GM04504 (cell line): ENCODE results near the gene ETF1.

ENCODE experiments used
- DNase-seq: peaks from one replicate; pipeline ENCODE4 v3.0.0-alpha.2; 2012; ENCODE audit warnings: low read depth

The ETF1 gene

DNA sequence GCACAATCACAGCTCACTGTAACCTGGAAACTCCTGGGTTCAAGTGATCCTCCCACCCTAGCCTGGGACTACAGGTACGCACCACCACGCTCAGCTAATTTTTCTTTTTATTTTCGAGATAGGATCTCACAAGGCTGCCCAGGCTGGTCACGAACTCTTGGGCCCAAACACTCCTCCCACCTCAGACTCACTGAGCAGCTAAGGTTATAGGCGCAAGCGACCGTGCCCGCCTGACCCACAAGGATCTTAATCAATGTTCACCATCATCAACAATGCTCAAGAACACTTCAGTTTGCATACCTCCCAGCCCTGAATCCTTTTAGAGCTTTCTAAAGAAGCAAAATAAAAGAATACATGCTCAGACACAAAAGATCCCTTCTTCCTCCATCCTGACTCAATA is 13.2 kb downstream of the ETF1 start:
- DNase-seq, result no peak

DNA sequence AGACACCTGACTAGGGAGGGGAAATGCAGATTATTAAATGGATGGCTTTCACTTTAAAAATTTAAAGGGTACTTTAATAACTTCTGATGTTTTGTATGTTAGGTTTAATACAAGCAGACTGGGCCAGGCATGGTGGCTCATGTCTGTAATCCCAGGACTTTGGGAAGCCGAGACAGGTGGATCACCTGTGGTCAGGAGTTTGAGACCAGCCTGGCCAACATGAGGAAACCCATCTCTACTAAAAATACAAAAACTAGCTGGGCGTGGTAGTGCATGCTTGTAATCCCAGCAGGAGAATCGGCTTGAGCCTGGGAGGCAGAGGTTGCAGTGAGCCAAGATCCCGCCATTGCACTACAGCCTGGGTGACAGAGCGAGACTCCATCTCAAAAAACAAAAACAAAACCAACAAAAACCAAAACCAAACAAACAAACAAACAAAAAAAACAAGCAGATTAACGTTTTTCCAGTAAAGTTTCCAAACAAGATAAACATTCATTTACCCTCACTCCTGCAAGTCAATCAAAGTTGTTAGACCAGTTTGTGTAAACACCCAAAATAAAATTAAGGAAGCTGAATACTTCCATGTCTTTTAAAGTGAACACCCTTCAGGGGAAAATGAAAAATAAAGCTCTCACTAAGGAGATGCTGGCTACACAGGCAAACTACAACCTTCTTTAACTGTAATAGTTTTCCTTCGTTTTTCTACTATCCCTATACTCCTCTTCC is 14.1 kb downstream of the ETF1 start:
- DNase-seq, result no peak

DNA sequence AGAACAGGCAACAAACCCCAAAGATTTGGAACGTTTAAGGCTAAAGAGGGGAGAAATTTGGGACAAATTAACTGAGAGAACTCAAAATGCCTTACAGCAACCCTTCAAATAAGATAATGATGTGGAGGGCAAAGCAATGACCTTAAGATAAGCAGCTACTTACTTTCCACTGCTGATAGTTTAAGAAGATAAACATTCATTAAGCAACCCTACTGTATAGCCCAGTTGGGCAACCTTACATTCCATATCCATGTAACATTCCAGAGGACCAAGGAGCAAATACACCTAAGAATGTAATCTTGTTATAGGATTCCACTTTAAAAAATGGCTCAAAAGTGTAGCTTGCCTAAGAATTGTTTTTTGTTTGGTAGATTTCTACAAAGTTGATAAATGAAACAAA is 14.8 kb downstream of the ETF1 start:
- DNase-seq, result no peak

DNA sequence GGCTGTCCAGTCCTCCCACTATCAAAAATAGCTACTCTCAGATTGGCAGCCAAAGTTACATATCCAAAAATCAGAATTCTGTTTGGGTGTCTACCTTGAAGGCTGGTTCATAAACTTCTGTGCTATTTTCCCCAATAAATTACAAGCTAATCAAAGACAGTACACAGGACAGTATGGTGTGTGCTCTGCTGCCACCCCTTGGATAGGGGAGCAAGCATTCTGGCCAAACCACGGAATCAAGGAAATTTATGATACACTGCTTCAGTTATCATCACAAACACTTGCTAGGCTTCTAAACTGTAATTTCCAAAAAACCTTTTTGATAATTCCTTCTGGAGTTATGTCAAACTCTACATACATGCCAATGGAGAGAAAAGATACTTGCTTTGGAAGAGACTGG is 15.9 kb downstream of the ETF1 start:
- DNase-seq, result no peak

DNA sequence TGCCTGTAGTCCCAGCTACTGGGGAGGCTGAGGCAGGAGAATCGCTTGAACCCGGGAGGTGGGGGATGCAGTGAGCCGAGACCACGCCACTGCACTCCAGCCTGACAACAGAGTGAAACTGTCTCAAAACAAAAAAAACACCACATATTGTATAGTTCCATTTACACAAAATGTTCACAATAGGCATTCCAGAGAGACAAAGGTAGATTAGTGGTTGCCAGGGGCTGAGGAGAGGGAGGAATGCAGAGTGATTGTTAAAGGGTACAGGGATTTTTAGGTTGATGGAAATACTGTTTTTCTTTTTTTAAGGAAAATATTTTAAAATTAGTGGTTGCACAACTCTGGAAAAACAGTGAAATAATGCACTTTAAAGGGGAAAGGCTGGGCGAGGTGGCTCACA is 19.6 kb downstream of the ETF1 start:
- DNase-seq, result no peak

DNA sequence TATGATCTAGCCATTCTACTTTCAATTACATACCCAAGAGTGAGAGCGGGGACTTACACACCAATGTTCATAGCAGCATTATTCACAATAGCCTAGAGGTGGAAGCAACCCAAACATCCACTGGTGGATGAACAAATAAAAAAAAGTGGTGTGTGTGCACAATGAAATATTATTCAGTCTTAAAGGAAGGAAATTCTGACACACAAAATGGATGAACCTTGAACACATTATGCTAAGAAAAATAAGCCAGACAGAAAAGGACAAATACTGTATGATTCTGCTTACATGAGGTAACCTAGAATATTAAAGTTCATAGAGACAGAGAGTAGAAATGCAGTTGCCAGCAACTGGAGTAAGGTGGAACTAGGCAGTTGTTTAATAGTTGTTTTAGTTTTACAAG is 22.1 kb downstream of the ETF1 start:
- DNase-seq, result no peak

DNA sequence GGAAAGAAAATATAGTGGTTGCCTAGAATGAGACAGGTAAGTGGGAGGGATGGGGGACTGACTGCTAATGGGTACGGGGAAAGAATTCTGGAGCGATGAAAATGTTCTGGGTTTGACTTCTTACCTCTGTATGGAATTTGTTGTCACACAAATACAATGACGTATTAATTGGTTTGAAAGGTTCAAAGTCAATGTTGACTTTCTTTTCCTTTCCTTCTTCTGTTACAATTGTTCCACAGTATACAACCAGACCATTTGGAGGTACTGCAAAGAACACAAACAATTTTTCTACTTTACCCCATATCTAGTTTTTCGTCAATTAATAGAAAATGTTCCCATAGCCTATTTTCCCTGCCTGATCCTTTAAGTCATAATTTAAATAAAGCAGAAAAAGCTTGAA is 25.6 kb downstream of the ETF1 start:
- no peak for DNase-seq

DNA sequence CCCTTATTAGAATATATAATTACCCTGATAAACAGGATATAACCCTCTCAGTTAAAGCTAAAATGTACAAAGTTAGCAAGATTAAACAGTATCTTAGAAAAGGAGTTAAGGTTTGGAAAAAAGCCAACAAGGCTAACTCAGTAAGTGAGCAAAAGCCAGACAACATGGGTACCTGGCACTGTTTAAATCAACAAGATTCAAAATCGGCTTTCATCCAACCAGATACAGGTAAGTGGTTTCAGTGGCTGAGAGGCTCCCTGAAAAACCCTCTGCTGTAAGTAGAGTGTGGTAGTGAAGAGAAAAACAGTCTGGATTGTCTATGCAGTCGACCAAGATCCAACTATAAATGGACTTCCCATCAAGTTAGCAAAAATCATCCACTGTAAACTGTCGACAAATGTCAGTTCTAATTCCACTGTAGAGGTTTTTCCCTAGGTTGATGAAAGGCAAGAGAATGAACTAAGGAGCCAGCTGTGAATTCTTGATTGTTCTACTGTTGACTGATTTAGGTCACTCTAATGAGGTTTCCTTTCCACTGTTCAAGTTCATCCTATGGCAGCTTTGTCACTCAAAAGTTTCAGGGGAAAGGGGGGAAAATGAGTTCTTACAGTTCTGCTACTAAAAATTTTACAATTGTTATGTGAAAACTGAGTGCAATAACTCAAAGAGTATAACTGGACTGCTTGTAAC is 27.3 kb downstream of the ETF1 start:
- DNase-seq, result no peak

DNA sequence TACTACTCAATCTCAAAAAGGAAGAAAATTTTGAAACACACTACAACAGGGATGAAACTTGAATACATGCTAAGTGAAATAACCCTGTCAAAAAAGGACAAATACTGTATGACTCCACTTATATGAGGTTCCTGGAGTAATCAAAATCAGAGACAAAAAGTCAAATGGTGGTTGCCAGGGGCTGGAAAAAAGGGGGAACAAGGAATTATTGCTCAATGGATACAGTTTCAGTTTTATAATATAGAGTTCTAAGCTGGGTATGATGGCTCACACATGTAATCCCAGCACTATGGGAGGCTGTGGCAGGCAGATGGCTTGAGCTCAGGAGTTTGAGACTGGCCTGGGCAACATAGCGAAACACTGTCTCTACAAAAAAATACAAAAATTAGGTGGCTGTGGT is 29.0 kb downstream of the ETF1 start:
- DNase-seq, result no peak

DNA sequence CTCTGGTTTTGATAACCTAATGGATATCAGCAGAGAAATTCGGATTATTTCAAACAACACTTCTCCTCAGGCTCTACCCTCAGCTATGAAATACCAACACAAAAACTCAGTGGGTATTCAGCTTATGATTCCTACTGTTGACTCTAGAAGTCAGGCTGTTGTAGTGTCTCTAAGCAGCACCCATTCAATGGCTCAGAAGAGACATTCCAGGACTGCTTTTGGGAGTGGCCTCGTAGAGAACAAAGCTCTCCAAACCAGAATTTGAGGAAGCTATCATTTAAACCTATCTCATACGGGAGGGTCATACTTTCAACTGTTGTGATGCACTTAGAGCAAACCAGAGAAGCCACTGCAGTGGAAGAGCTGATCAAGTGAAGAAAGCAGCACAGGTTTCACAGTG is 34.1 kb downstream of the ETF1 start:
- no peak for DNase-seq

DNA sequence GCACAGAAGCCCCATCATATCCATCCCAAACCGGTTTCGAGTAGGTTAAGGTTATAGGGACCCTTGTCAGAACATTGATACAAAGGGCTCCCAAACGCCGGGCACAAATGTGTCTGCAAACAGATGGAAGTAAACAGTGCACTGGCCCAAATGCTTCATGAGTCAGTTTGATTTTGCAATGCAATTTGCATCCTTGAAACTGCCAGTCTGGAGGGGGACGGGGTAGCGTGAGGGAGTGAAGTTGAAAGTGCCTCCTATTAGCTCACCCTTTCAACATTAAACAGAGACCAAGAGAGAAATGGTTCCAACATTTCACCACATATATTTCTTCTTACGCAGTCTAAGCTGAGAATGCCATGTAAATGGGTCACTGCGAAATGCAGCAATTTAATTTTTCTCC is 35.6 kb downstream of the ETF1 start:
- peak; percentile 89 for DNase-seq

DNA sequence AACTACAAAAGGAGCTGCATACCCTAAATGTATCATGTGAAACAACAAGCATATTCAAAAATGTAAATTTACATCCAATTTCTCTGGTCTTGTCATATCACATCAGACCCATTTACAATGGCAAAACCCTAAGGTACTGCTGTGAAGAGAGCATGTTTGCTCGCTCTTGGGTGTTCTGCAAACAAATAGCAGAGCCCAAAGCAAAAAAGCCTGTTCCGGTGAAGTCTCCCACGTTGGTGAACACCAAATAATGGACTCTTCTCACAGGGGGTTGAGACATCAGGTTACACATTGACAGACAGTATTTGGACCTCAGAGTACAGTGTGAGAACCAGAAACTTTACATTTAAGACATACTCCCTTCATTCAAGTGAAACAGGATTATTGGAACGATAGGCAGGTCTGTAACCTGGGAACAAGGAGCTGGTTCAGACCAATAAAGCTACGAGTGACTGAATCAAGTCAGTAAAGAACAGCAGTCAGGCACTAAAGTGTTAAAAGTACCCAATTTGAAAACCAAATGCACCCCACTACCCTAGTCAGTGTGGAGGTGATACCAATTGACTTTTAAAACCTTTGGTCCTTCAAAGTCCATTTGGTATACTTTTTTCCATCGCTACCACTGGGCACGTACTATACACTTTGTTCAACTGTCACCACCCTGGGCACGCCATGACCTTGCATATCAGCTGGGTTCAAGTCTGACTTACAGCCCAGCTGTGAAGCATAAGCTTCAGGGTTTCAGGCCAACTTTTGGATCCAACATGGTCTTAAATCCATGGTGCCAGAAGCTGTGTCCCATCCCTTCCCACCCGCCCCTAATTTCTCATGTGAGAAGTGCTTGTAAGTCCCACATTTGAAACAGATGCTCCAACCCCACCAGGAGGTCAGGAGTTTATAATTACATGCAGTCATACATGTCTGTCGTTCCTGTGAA is 36.4 kb downstream of the ETF1 start:
- DNase-seq, result no peak

DNA sequence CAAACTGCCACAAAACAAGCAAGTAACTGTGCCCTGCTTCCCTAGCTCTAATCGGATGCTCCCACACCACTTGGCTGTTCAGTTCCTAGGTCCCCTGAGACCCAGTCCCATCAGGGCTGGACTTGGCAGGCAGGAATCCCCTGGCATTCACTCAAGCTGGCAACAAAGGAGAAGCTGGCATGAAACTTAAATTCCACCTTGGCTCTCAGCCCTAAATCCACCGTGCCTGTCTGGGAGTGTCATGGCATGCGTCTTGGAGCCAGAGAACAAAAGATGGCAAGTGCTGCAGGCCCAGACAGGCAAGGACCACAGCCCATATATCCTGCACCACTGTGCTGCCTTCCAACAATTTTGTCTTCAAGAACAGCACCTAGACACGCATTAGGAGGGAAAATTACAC is 38.2 kb downstream of the ETF1 start:
- no peak for DNase-seq

DNA sequence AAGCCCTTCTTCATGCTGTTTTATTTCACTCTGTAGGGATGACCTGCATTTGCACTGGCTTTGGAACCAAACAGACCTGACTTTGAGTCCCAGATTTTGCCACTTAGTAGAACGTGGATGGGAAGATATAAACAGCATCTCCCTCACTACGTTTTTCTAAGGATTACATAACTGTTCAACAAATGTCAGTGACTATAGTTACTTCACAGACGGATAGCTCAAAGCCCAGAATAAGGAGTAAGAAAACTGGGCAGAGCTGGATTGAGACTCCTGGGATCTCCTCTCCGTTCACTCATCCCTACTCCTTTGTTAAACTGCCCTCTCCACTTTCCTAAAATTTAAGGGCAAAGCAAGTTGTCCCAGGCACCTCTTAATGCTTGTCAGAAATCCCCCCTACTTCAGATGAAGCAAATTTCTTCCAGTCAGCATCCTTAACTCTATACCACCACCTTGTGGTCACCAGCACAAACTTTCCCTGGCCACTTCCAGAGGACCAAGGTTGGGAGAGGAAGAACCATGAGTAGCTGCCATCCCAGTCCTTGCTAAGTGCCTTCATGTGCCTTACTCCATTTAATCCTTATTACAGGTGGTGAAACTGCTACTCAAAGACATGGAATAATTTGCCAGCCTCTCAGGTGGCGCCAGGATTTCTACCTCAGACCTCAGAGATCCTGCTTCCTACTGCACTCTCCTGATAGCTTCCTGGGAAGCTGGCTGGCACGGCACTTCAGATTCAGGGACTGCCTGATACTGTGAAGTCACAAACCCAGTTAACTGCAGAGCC is 39.4 kb downstream of the ETF1 start:
- no peak for DNase-seq

DNA sequence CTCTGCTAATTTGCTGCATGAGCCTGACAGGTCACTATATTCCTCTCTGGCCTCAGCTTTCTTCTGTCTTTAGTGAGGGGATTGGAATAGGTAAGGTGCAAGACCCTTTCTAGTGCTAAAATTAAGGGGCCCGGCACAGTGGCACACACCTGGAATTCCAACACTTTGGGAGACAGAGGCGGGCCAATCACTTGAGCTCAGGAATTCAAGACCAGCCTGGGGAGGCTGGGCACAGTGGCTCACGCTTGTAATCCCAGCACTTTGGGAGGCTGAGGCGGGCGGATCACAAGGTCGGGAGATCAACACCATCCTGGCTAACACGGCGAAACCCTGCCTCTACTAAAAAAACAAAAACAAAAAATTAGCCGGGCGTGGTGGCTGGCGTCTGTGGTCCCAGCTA is 40.5 kb downstream of the ETF1 start:
- DNase-seq, result no peak

DNA sequence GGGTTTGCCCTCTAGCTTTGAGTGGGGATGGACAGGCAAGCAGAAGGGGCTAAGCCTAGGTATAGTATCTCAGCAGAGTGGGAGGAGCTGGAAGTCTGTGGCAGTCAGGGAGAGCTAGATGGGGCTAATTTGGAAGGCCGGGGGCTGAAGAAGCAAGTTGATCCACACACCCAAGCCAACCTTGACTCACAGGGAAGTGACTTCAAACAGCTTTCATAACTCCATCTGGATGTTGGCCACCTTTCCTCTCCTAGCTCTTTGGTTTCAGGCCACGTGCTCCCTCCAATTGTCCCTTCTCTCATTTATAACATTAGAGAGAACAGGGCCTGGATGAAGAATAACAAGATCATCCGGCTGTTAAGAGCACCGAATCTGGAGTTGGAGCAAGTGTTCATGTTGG is 40.9 kb downstream of the ETF1 start:
- DNase-seq, result no peak

DNA sequence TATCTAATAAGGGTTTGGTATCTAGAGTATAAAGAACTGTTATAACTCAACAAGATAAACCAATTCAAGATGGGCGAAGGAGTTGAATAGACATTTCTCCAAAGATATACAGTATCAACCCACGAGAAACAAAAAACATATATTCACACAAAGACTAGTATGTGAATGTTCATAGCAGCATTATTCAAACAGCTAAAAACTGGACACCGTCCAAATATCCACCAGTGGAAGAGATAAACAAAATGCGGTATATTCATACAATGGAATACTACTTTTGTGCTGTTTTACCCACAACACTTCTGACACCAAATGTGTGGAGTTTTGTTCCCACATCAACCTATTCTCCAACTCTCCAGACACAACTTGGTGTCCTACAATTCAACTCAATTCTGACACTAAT is 44.7 kb downstream of the ETF1 start:
- DNase-seq, result no peak

DNA sequence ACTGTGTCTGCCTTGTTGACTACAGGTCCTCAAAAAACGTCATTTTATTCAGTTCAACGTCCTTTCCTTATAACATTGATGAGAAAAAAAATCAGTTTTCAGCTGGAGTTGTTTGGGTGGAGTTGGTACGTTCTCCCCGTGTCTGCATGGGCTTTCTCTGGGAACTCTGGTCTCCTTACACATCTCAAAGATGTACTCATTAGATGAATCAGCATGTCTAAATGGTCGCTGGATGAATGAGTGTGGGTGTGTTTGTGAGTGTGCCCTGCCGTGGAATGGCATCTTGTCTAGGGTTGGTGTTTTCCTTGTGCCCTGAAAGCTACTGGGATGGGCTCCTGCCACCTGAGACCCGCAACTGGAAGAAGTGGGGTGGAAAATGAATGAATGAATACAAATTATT is 47.7 kb downstream of the ETF1 start:
- DNase-seq, result no peak

DNA sequence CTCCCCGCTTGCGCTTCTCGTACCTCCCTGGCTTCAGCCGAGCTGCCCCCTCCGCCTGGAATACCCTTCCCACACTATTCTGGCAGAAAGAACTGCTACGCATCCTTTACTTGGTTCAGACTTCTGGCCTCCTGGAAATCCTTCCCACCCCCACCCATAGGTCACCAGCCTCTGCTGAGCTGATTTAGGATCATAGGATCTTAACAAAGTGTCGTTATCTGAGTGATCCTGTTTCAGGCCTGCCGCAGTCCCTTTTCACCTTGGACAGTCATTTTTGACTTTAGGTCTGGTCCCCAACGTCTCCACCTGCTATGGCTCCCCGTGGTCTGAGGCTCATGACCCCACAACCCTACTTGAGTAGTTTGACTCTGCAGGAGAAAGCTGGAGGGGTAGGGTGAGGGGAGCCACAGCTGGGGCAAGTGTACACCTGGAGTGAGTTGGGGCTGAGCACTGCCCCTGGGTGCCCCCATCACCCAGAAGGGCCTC is 50.4 kb downstream of the ETF1 start:
- DNase-seq, result no peak

DNA sequence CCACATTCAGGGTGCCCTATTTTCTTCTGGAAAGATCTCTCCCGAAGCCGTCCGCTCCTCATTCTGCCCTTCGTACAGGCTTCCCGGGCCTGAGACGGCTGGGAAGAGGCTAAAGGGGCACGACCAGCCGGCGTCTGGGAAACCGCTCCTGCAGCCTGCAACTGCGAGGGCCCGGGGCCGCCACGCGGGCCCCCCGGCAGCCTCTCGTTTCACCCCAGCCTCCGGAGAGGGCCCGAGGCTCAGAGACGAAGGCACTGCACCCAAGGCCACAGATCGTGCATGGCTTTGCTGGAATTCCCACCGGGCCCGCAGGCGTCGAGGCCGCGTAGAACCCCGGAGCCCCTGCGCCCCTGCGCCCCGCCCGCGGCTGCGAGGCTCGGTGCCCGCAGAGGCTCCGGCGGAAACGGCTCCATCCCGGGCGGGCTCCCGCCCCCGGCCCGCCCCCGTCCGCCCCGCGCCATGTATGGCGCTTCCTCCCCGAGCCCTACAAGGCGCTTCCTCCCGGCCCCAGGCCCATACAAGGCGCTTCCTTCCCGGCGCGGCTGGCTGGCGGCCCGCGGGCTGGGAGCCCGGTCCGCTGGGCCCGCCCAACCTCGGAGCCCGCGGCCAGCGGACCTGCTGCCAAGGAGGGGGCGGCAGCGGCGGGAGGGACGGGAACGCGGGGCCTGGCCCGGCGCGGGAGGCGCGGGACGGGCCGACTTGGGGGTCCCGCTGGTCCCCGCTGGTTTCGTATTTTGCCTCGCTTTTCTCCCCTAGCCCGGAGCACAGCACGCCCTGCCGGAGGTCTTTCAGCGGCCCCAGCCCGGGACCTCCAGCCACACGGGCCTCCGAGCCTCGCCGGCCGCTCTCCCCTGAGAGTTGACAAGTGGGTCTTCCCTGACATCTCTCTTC is 51.1 kb downstream of the ETF1 start:
- peak; percentile 87 for DNase-seq

DNA sequence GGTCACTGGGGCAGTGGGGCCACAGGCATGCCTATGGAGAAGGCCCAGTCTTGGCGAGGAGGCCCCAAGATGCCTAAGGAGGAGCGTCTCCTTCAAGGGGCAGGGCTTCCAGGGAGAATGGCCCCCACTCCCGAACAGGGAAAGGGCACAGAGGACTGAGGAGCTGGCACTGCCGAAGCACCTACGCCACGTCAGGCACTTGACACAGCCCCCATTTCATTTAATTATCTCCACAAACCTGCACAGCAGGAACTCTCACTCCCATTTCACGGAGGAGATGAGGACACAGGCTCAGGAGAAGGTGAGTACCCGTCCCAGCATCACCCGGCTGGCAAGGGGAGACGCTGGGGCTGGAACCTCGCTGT is 51.8 kb downstream of the ETF1 start:
- DNase-seq, result no peak
